Lower leg skin (tissue), 3 donors: ENCODE results near the gene PRG3.
"Not testable (repeated sequence)": the region's sequence is repeated elsewhere in the genome, so short reads cannot be mapped to it uniquely, and the experiment has no call there.

ENCODE experiments used
- POLR2A ChIP-seq, 2 donors: fragments of 450-650 bp; IDR thresholded peaks; one replicate each; pipeline ENCODE4 v1.6.1; 2016 to 2017; ENCODE audit warnings: antibody characterized with exemption in 2 of 2, mild to moderate bottlenecking in 1 of 2, moderate library complexity in 1 of 2
- TF ChIP-seq, protein P1 (sequence below), 3 donors: fragments of 450-650 bp; IDR thresholded peaks; one replicate each; pipeline ENCODE4 v1.5.1; 2016; ENCODE audit warnings: antibody characterized with exemption in 3 of 3, mild to moderate bottlenecking in 3 of 3, moderate library complexity in 2 of 3

DNA sequence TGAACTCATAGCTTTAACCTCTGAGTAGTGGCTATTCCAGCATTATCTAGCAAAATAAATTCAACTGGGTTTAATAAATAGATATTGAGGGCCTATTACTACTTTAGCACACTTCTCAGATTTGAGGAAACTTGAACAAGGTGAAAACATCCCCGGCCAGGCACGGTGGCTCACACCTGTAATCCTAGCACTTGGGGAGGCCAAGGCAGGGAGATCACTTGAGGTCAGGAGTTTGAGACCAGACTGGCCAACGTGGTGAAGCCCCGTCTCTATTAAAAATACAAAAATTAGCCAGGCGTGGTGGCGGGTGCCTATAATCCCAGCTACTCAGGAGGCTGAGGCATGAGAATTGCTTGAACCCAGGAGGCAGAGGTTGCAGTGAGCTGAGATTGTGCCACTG, 44.1 kb downstream of the PRG3 start:
- TF ChIP-seq POLR2A (IDR thresholded peaks at IDR 0.05) = not testable (repeated sequence)
- TF ChIP-seq, protein P1, sequence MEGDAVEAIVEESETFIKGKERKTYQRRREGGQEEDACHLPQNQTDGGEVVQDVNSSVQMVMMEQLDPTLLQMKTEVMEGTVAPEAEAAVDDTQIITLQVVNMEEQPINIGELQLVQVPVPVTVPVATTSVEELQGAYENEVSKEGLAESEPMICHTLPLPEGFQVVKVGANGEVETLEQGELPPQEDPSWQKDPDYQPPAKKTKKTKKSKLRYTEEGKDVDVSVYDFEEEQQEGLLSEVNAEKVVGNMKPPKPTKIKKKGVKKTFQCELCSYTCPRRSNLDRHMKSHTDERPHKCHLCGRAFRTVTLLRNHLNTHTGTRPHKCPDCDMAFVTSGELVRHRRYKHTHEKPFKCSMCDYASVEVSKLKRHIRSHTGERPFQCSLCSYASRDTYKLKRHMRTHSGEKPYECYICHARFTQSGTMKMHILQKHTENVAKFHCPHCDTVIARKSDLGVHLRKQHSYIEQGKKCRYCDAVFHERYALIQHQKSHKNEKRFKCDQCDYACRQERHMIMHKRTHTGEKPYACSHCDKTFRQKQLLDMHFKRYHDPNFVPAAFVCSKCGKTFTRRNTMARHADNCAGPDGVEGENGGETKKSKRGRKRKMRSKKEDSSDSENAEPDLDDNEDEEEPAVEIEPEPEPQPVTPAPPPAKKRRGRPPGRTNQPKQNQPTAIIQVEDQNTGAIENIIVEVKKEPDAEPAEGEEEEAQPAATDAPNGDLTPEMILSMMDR (IDR thresholded peaks at IDR 0.05) = not testable (repeated sequence)
